Smooth muscle cell (in vitro differentiated cells): ENCODE results near the gene POLR2I. TPM values are rescaled to one million over a fixed set of nuclear protein-coding genes. Genes with fewer than 3 reads are reported as not detected.

Experiments used
- DNase-seq: peaks from one replicate; lab custom pipeline; 2025; ENCODE audit not compliant: unreplicated experiment; lab: John Stamatoyannopoulos, UW
- H2AFZ ChIP-seq: fragments of 200-600 bp; sonication (generic); 2 replicates; pipeline ENCODE4 v1.6.0; 2016; ENCODE audit warnings: antibody characterized with exemption, low read depth, mild to moderate bottlenecking
- H3F3A ChIP-seq: fragments of 200-600 bp; sonication (generic); 2 replicates; pipeline ENCODE4 v1.6.0; 2017; ENCODE audit warnings: antibody characterized with exemption, low read depth
- H3K27ac ChIP-seq: fragments of 200-600 bp; sonication (generic); 2 replicates; pipeline ENCODE4 v1.5.1; 2016; ENCODE audit warnings: low read depth, mild to moderate bottlenecking
- H3K27me3 ChIP-seq: fragments of 200-600 bp; sonication (generic); 2 replicates; pipeline ENCODE4 v1.6.1; 2016; ENCODE audit warnings: low read depth, mild to moderate bottlenecking
- H3K36me3 ChIP-seq: fragments of 200-600 bp; sonication (generic); 2 replicates; pipeline ENCODE4 v1.5.1; 2016; ENCODE audit warnings: low read depth
- H3K4me1 ChIP-seq: fragments of 200-600 bp; sonication (generic); 2 replicates; pipeline ENCODE4 v1.5.1; 2016; ENCODE audit warnings: low read depth
- H3K4me2 ChIP-seq: fragments of 200-600 bp; sonication (generic); 2 replicates; pipeline ENCODE4 v1.6.0; 2016; ENCODE audit warnings: mild to moderate bottlenecking
- H3K4me3 ChIP-seq: fragments of 200-600 bp; sonication (generic); 2 replicates; pipeline ENCODE4 v1.5.1; 2016; ENCODE audit warnings: mild to moderate bottlenecking
- H3K79me2 ChIP-seq: fragments of 200-600 bp; sonication (generic); 2 replicates; pipeline ENCODE4 v1.6.0; 2016; ENCODE audit warnings: low read depth, mild to moderate bottlenecking
- H3K9ac ChIP-seq: fragments of 200-600 bp; sonication (generic); 2 replicates; pipeline ENCODE4 v1.6.0; 2016; ENCODE audit warnings: low read depth
- H3K9me3 ChIP-seq: fragments of 200-600 bp; sonication (generic); replicated peaks from 2 replicates; pipeline ENCODE4 v1.5.1; 2016; ENCODE audit warnings: low read depth
- H4K20me1 ChIP-seq: fragments of 200-600 bp; sonication (generic); 2 replicates; pipeline ENCODE4 v1.6.0; 2016; ENCODE audit warnings: low read depth
- CTCF ChIP-seq: fragments of 200-600 bp; sonication (generic); IDR thresholded peaks from 2 replicates; pipeline ENCODE4 v1.5.1; 2017; ENCODE audit warnings: borderline replicate concordance, mild to moderate bottlenecking, antibody characterized with exemption; ENCODE audit not compliant: insufficient read depth, poor library complexity, severe bottlenecking
- WGBS: methylation state at CpG from one replicate; pipeline ENCODE4 v1.1.7; 2016; ENCODE audit warnings: low lambda C conversion rate; 5-methylcytosine and 5-hydroxymethylcytosine counted together
- polyA plus RNA-seq: library from polyadenylated mRNA; unstranded; fragments of >200 nt; fragmentation: Nextera tagmentation; extraction: Ambion mirVana; gene quantifications from 2 replicates; pipeline ENCODE4 v1.2.1, GENCODE V29; 2016
- total RNA-seq: library from RNA; depleted of rRNA; stranded (reverse); fragments of >200 nt; gene quantifications from 2 replicates; pipeline ENCODE4 v1.2.3, GENCODE V29; 2014

The POLR2I gene
- total and polyA plus RNA-seq, 2 experiments from 2014 or later = 102 to 132 TPM

GRCh38 chr19:36113894-36114720 is 568 bp downstream of the POLR2I start:
- DNase-seq = peak; percentile 38
- H3K27ac ChIP-seq = peak overlapping the region; percentile 13
- H3K36me3 ChIP-seq = no peaks in the 10 kb centered on the region
- peak overlapping the region; percentile 97 for H3K4me2 ChIP-seq
- H3F3A ChIP-seq = no peaks in the 10 kb centered on the region
- peaks cover 6% of the 10 kb centered on the region for H3K4me1 ChIP-seq
- no peaks in the 10 kb centered on the region for H4K20me1 ChIP-seq
- H3K4me3 ChIP-seq = peak overlapping the region; percentile 70
- 15% methylated on average over 38 of the region's 48 CpGs for WGBS
- no peaks in the 10 kb centered on the region for H3K27me3 ChIP-seq
- TF ChIP-seq CTCF = no peak
- peak overlapping the region; percentile 70 for H3K9ac ChIP-seq
- no peaks in the 10 kb centered on the region for H3K9me3 ChIP-seq
- peaks cover 18% of the 10 kb centered on the region for H3K79me2 ChIP-seq
- peak overlapping the region; percentile 25 for H2AFZ ChIP-seq

- no peaks in the 10 kb centered on the region for H4K20me1 ChIP-seq
- H3K79me2 ChIP-seq = peaks cover 18% of the 10 kb centered on the region
- no peaks in the 10 kb centered on the region for H3K9me3 ChIP-seq
- H3K9ac ChIP-seq = no peak overlapping the region
- DNase-seq = no peak
- peak overlapping the region; percentile 97 for H3K4me2 ChIP-seq
- peak overlapping the region; percentile 70 for H3K4me3 ChIP-seq
- H3K27me3 ChIP-seq = no peaks in the 10 kb centered on the region
- H3K36me3 ChIP-seq = no peaks in the 10 kb centered on the region
- TF ChIP-seq CTCF = no peak
- H2AFZ ChIP-seq = no peak overlapping the region
- H3F3A ChIP-seq = no peaks in the 10 kb centered on the region
- H3K4me1 ChIP-seq = peaks cover 6% of the 10 kb centered on the region
- no peak overlapping the region for H3K27ac ChIP-seq
- 97% methylated on average over 34 of the region's 34 CpGs for WGBS
These were observed 1.2 kb downstream of the POLR2I start for GRCh38 chr19:36113425-36113824.

- Histone ChIP-seq H2AFZ (no peak overlapping the region), H3K9me3 (no peaks in the 10 kb centered on the region), H3K4me1 (peaks cover 6% of the 10 kb centered on the region), H3K27me3 (no peaks in the 10 kb centered on the region), H3K36me3 (no peaks in the 10 kb centered on the region), H3K27ac (no peak overlapping the region), H3K4me3 (no peak overlapping the region), H4K20me1 (no peaks in the 10 kb centered on the region), H3K9ac (no peak overlapping the region), H3K4me2 (no peak overlapping the region), H3K79me2 (peaks cover 15% of the 10 kb centered on the region), H3F3A (no peaks in the 10 kb centered on the region)
- no peak for TF ChIP-seq CTCF
- no peak for DNase-seq
- WGBS = 97% methylated on average over 10 of the region's 10 CpGs
These were observed 2.0 kb downstream of the POLR2I start for GRCh38 chr19:36112678-36113077.

- Histone ChIP-seq H3K79me2 (peaks cover under 1% of the 10 kb centered on the region), H3K9ac (no peak overlapping the region), H3K4me3 (no peak overlapping the region), H3F3A (no peaks in the 10 kb centered on the region), H3K27ac (no peak overlapping the region), H3K36me3 (no peaks in the 10 kb centered on the region), H3K4me2 (no peak overlapping the region), H3K27me3 (no peaks in the 10 kb centered on the region), H2AFZ (no peak overlapping the region), H4K20me1 (no peaks in the 10 kb centered on the region), H3K9me3 (no peaks in the 10 kb centered on the region), H3K4me1 (peaks cover 4% of the 10 kb centered on the region)
- no peak for TF ChIP-seq CTCF
- no peak for DNase-seq
- WGBS = 91% methylated on average over 13 of the region's 13 CpGs
These were observed 3.5 kb downstream of the POLR2I start for GRCh38 chr19:36111200-36111539.
